Calu3 (cell line): Measurements from ENCODE around the gene CBFA2T2. TPM values are rescaled to one million over a fixed set of nuclear protein-coding genes. Genes with fewer than 3 reads are reported as not detected.
"Not testable (repeated sequence)": the region's sequence is repeated elsewhere in the genome, so short reads cannot be mapped to it uniquely, and the experiment has no call there.

Experiments
- BruUV-seq: library from RNA; stranded (reverse); fragments of 400-500 nt; replicated peaks from 2 replicates; lab custom pipeline; 2021; lab: Mats Ljungman, UMichigan
- CTCF ChIA-PET: fragments of 300-600 bp; sonication (Branson Sonifier 250); formaldehyde crosslinking; loops from one replicate; lab custom pipeline; 2022; ENCODE audit warnings: antibody characterized with exemption; lab: Charles Lee
- DNase-seq: peaks from one replicate; pipeline ENCODE4 v3.0.0; 2022
- H3K27ac Mint-ChIP-seq: one replicate; pipeline ENCODE4 v1.8.0; 2022; ENCODE audit warnings: mixed read lengths; ENCODE audit not compliant: unreplicated experiment
- H3K27me3 Mint-ChIP-seq: one replicate; pipeline ENCODE4 v1.8.0; 2022; ENCODE audit warnings: mixed read lengths; ENCODE audit not compliant: unreplicated experiment
- H3K36me3 Mint-ChIP-seq: one replicate; pipeline ENCODE4 v1.8.0; 2022; ENCODE audit warnings: mild to moderate bottlenecking, moderate library complexity, mixed read lengths; ENCODE audit not compliant: insufficient read depth, unreplicated experiment
- H3K4me1 Mint-ChIP-seq: one replicate; pipeline ENCODE4 v1.8.0; 2022; ENCODE audit warnings: mild to moderate bottlenecking, low read depth, mixed read lengths; ENCODE audit not compliant: unreplicated experiment
- H3K4me3 Mint-ChIP-seq: one replicate; pipeline ENCODE4 v1.8.0; 2022; ENCODE audit warnings: mild to moderate bottlenecking, low read depth, moderate library complexity, mixed read lengths; ENCODE audit not compliant: unreplicated experiment
- H3K9me3 Mint-ChIP-seq: one replicate; pipeline ENCODE4 v1.8.0; 2022; ENCODE audit warnings: low read depth, mixed read lengths; ENCODE audit not compliant: unreplicated experiment
- intact Hi-C: fragments of 100-400 bp; cut with micrococcal nuclease; formaldehyde crosslinking; loops from one replicate; pipeline ENCODE4 v1.10.0; 2022; ENCODE audit not compliant: unreplicated experiment
- total RNA-seq: library from RNA; stranded (reverse); gene quantifications from 2 replicates; pipeline ENCODE4 v1.2.3, GENCODE V29; 2022
- TF ChIP-seq, protein P1 (sequence below): fragments of 200-600 bp; IDR thresholded peaks from one replicate; pipeline ENCODE4 v1.8.0; 2022; ENCODE audit warnings: antibody characterized with exemption; ENCODE audit not compliant: unreplicated experiment

The CBFA2T2 gene
- total RNA-seq, 1 experiment from 2014 or later = 20.5 TPM

DNA sequence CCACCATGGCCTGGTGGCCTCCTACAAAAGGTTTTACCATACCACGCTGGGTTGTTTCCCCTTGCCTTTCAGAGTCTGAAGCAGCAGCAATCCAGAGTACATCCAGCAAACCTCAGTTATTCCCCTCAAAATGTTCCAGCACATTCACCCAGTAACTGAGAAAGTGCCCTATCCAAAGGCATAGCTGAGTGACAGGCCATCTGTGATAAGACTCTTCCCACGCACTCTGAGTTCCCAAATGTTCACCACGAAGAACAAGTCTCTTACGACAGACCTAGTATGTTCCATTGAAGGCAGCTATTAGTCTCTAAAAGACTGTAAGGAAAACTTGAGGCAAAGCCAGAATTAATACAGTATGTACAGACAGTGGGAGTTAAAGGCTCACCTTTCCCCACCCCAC is 140.6 kb downstream of the CBFA2T2 start:
- BruUV-seq = no TSS peak
- intact Hi-C loops = no loop called here
- Mint-ChIP-seq H3K27me3 (no peaks in the 10 kb centered on the region), H3K4me1 (no peaks in the 10 kb centered on the region), H3K9me3 (no peaks in the 10 kb centered on the region), H3K4me3 (no peak overlapping the region), H3K36me3 (peaks cover 17% of the 10 kb centered on the region), H3K27ac (no peak overlapping the region)
- CTCF ChIA-PET = interaction anchor here (1.8 kb wide), 1 partner anchor 11 kb away, joined by 8 read pairs; no protein-coding TSS in a partner anchor
- DNase-seq = no peak
- TF ChIP-seq, protein P1, sequence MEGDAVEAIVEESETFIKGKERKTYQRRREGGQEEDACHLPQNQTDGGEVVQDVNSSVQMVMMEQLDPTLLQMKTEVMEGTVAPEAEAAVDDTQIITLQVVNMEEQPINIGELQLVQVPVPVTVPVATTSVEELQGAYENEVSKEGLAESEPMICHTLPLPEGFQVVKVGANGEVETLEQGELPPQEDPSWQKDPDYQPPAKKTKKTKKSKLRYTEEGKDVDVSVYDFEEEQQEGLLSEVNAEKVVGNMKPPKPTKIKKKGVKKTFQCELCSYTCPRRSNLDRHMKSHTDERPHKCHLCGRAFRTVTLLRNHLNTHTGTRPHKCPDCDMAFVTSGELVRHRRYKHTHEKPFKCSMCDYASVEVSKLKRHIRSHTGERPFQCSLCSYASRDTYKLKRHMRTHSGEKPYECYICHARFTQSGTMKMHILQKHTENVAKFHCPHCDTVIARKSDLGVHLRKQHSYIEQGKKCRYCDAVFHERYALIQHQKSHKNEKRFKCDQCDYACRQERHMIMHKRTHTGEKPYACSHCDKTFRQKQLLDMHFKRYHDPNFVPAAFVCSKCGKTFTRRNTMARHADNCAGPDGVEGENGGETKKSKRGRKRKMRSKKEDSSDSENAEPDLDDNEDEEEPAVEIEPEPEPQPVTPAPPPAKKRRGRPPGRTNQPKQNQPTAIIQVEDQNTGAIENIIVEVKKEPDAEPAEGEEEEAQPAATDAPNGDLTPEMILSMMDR = no peak

DNA sequence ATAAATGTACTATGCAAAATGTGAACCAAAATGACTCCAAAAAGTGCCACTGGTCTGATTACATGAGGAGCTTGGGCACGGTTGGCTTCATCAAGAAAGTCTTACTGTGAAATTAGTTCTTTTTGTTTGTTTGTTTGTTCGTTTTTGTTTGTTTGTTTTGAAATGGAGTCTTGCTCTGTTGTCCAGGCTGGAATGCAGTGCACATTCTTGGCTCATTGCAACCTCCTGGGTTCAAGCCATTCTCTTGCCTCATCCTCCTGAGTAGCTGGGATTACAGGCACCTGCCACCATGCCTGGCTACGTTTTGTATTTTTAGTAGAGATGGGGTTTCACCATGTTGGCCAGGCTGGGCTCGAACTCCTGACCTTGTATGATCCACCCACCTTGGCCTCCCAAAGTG is 142.0 kb downstream of the CBFA2T2 start:
- CTCF ChIA-PET = interaction anchor here (1.8 kb wide), 1 partner anchor 12 kb away, joined by 8 read pairs; no protein-coding TSS in a partner anchor
- H3K9me3 Mint-ChIP-seq, H3K4me3 Mint-ChIP-seq, BruUV-seq, H3K4me1 Mint-ChIP-seq, H3K27ac Mint-ChIP-seq, H3K27me3 Mint-ChIP-seq, intact Hi-C loops, DNase-seq: not testable (repeated sequence)
- peaks cover 11% of the 10 kb centered on the region for H3K36me3 Mint-ChIP-seq

DNA sequence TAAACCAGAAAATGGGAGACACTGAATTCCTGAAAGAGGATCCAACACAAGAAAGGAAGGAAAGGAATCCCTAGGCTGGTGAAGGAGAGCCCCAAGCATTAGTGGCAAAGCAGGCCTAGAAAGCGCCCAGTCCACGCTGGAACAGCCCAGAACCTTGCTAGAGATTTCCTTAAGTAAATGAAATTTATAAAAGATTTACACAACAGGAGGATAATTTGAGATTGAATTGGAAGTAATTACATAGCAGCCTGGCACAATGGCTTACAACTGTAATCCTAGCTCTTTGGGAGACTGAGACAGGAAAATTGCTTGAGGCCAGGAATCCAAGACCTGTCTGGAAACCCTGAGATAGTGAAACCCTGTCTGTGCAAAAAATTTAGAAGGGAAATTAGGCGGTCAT is 145.4 kb downstream of the CBFA2T2 start:
- intact Hi-C loops = no loop called here
- no peak overlapping the region for H3K27ac Mint-ChIP-seq
- TF ChIP-seq, protein P1 = no peak
- H3K36me3 Mint-ChIP-seq = peaks cover 10% of the 10 kb centered on the region
- CTCF ChIA-PET = interaction anchor here (0.7 kb wide), 1 partner anchor 1171 kb away, joined by 4 read pairs; no protein-coding TSS in a partner anchor
- BruUV-seq = no TSS peak
- no peaks in the 10 kb centered on the region for H3K9me3 Mint-ChIP-seq
- DNase-seq = no peak
- H3K4me1 Mint-ChIP-seq = no peaks in the 10 kb centered on the region
- H3K4me3 Mint-ChIP-seq = no peak overlapping the region
- no peaks in the 10 kb centered on the region for H3K27me3 Mint-ChIP-seq

DNA sequence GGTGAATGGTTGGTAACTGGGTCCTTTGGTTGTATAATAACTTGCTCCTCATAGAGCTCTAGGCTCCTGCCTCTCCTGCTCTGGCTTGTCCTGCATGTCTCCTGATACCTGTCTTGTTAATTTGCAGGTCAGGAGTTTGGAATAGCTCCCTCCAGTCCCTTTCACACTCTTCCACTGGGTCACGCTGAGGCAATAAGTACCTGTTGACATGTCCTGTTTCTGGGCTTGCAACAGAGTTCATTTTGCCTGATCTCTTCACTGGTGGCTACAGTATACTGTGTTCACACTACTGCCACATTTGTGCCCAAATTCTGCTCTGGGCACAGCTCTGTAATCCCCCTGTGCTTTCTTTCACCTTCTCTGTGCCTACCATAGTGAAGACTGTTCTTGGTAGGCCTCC is 146.9 kb downstream of the CBFA2T2 start:
- Mint-ChIP-seq H3K27me3 (no peaks in the 10 kb centered on the region), H3K9me3 (no peaks in the 10 kb centered on the region), H3K4me3 (no peak overlapping the region), H3K4me1 (no peaks in the 10 kb centered on the region), H3K27ac (no peak overlapping the region), H3K36me3 (peaks cover 5% of the 10 kb centered on the region)
- CTCF ChIA-PET = no interaction called here
- TF ChIP-seq, protein P1 = no peak
- intact Hi-C loops = no loop called here
- DNase-seq = no peak
- BruUV-seq = no TSS peak

DNA sequence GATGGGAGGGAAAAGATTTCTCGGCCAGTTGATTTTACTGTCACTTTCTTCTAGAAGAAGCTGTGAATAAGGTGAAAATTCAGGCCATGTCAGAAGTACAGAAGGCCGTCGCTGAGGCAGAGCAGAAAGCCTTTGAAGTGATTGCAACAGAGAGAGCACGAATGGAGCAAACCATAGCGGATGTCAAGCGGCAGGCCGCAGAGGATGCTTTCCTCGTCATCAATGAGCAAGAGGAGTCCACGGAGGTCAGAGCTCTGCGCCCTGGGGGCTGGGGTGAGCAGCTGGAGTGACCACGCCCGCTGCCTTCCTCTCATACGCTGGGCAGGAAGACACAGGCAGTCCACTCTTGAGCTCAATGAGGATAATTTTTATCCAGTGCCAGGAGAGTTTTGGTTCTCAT is 150.4 kb downstream of the CBFA2T2 start:
- intact Hi-C loops = no loop called here
- Mint-ChIP-seq H3K4me3 (no peak overlapping the region), H3K27me3 (no peaks in the 10 kb centered on the region), H3K4me1 (no peaks in the 10 kb centered on the region), H3K27ac (no peak overlapping the region), H3K36me3 (peaks cover 13% of the 10 kb centered on the region), H3K9me3 (no peaks in the 10 kb centered on the region)
- no TSS peak for BruUV-seq
- CTCF ChIA-PET = interaction anchor here (1.1 kb wide), 1 partner anchor 13 kb away, joined by 3 read pairs; no protein-coding TSS in a partner anchor
- no peak for DNase-seq
- TF ChIP-seq, protein P1 = no peak
